SK-N-SH treated with all-trans-retinoic acid at 6 μM for 48 hours (cell line): Measurements from ENCODE around the gene CCDC148.
"Not testable (repeated sequence)": the region's sequence is repeated elsewhere in the genome, so short reads cannot be mapped to it uniquely, and the experiment has no call there.

Experiments
- ATAC-seq: fragments of 200-7000 bp; cut with Tn5 transposase; 3 replicates; pipeline ENCODE4 v1.9.1; 2020; ENCODE audit warnings: mild to moderate bottlenecking, moderate library complexity
- ARNTL ChIP-seq: fragments of 450-650 bp; formaldehyde crosslinking; IDR thresholded peaks from 2 replicates; pipeline ENCODE4 v1.5.0; 2020; ENCODE audit warnings: low read depth, mild to moderate bottlenecking, moderate library complexity, borderline replicate concordance
- BACH2 ChIP-seq: fragments of 250-450 bp; sonication (Bioruptor Pico); IDR thresholded peaks from 2 replicates; pipeline ENCODE4 v1.9.0; 2021; ENCODE audit warnings: mild to moderate bottlenecking, borderline replicate concordance
- CSDC2 ChIP-seq: fragments of 250-450 bp; sonication (Bioruptor Pico); IDR thresholded peaks from 2 replicates; pipeline ENCODE4 v1.5.0; 2020; ENCODE audit warnings: mild to moderate bottlenecking, moderate library complexity
- CSRNP3 ChIP-seq: fragments of 250-450 bp; sonication (Bioruptor Pico); IDR thresholded peaks from 2 replicates; pipeline ENCODE4 v1.5.1; 2021; ENCODE audit warnings: mild to moderate bottlenecking, moderate library complexity
- ESRRG ChIP-seq: fragments of 250-450 bp; sonication (Bioruptor Pico); IDR thresholded peaks from 2 replicates; pipeline ENCODE4 v1.6.1; 2021; ENCODE audit warnings: mild to moderate bottlenecking
- GLIS3 ChIP-seq: fragments of 250-450 bp; sonication (Bioruptor Pico); IDR thresholded peaks from 2 replicates; pipeline ENCODE4 v1.5.0; 2020; ENCODE audit warnings: mild to moderate bottlenecking, moderate library complexity
- ISL1 ChIP-seq: fragments of 250-450 bp; sonication (Bioruptor Pico); IDR thresholded peaks from 2 replicates; pipeline ENCODE4 v2.1.2; 2022; ENCODE audit warnings: mild to moderate bottlenecking, moderate library complexity
- OSR1 ChIP-seq: fragments of 250-450 bp; sonication (Bioruptor Pico); IDR thresholded peaks from 2 replicates; pipeline ENCODE4 v1.8.0; 2022; ENCODE audit warnings: moderate library complexity, mild to moderate bottlenecking, inconsistent platforms
- POU6F1 ChIP-seq: fragments of 250-450 bp; sonication (Bioruptor Pico); IDR thresholded peaks from 2 replicates; pipeline ENCODE4 v1.8.0; 2021; ENCODE audit warnings: low read depth, mild to moderate bottlenecking, moderate library complexity, borderline replicate concordance
- PPARA ChIP-seq: fragments of 250-450 bp; sonication (Bioruptor Pico); IDR thresholded peaks from 2 replicates; pipeline ENCODE4 v1.5.0; 2020; ENCODE audit warnings: mild to moderate bottlenecking, borderline replicate concordance
- RARB ChIP-seq: fragments of 250-450 bp; sonication (Bioruptor Pico); IDR thresholded peaks from 2 replicates; pipeline ENCODE4 v1.8.0; 2021; ENCODE audit warnings: mild to moderate bottlenecking, moderate library complexity
- SNAI2 ChIP-seq: fragments of 250-450 bp; sonication (Bioruptor Pico); IDR thresholded peaks from 2 replicates; pipeline ENCODE4 v1.5.0; 2020; ENCODE audit warnings: mild to moderate bottlenecking, moderate library complexity
- TCF4 ChIP-seq: fragments of 250-450 bp; sonication (Bioruptor Pico); IDR thresholded peaks from 2 replicates; pipeline ENCODE4 v1.8.0; 2021; ENCODE audit warnings: mild to moderate bottlenecking, moderate library complexity, borderline replicate concordance
- TOX ChIP-seq: fragments of 250-450 bp; sonication (Bioruptor Pico); IDR thresholded peaks from 2 replicates; pipeline ENCODE4 v1.8.0; 2021; ENCODE audit warnings: mild to moderate bottlenecking, moderate library complexity, borderline replicate concordance
- TSHZ2 ChIP-seq: fragments of 250-450 bp; sonication (Bioruptor Pico); IDR thresholded peaks from 2 replicates; pipeline ENCODE4 v1.5.0; 2020; ENCODE audit warnings: mild to moderate bottlenecking, moderate library complexity
- ZC3H10 ChIP-seq: fragments of 250-450 bp; sonication (Bioruptor Pico); IDR thresholded peaks from 2 replicates; pipeline ENCODE4 v1.5.1; 2021; ENCODE audit warnings: mild to moderate bottlenecking, moderate library complexity
- ZFP3 ChIP-seq: fragments of 250-450 bp; sonication (Bioruptor Pico); IDR thresholded peaks from 2 replicates; pipeline ENCODE4 v1.5.0; 2020; ENCODE audit warnings: mild to moderate bottlenecking, moderate library complexity
- ZFP30 ChIP-seq: fragments of 450-650 bp; formaldehyde crosslinking; IDR thresholded peaks from 2 replicates; pipeline ENCODE4 v1.5.0; 2022; ENCODE audit warnings: mild to moderate bottlenecking, moderate library complexity
- ZNF565 ChIP-seq: fragments of 450-650 bp; formaldehyde crosslinking; conservative IDR thresholded peaks from 2 replicates; pipeline ENCODE4 v1.5.0; 2020; ENCODE audit warnings: low read depth, mild to moderate bottlenecking, moderate library complexity
- ZNF8 ChIP-seq: fragments of 450-650 bp; formaldehyde crosslinking; IDR thresholded peaks from 2 replicates; pipeline ENCODE4 v1.5.0; 2020; ENCODE audit warnings: mild to moderate bottlenecking, moderate library complexity
- TF ChIP-seq, protein P1 (sequence below): fragments of 250-450 bp; sonication (Bioruptor Pico); IDR thresholded peaks from 2 replicates; pipeline ENCODE4 v1.5.1; 2020; ENCODE audit warnings: low read depth, mild to moderate bottlenecking, moderate library complexity
- TF ChIP-seq, protein P2 (sequence below): fragments of 250-450 bp; sonication (Bioruptor Pico); IDR thresholded peaks from 2 replicates; pipeline ENCODE4 v1.8.0; 2020; ENCODE audit warnings: mild to moderate bottlenecking, moderate library complexity, borderline replicate concordance

CCDC148 gene

DNA sequence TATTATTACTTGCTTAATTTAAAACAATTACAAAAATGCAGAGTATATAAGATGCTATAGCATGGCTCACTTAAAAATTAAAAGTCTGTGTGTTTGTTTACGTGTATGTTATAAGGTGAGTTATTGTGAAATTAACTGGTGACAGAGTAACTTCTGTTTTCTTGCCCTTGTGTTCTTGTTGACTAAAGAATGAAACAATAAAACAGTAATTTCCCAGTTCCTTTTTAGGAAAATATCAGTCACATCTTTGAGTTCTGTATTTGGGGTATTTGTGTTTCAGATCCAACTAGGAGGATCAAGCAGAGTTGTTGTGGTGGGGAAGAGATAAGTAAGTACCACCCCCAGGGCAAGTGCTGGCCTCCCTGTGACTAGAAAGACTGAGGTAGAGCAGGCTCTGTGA, 143.6 kb downstream of the CCDC148 start:
- ATAC-seq = no peak
- TF ChIP-seq SNAI2 (no peak), ARNTL (no peak), OSR1 (CRISPR knock-in tag) (no peak), RARB (CRISPR knock-in tag) (no peak), ISL1 (CRISPR knock-in tag) (no peak), BACH2 (no peak), TSHZ2 (CRISPR knock-in tag) (no peak)
- TF ChIP-seq, protein P1, sequence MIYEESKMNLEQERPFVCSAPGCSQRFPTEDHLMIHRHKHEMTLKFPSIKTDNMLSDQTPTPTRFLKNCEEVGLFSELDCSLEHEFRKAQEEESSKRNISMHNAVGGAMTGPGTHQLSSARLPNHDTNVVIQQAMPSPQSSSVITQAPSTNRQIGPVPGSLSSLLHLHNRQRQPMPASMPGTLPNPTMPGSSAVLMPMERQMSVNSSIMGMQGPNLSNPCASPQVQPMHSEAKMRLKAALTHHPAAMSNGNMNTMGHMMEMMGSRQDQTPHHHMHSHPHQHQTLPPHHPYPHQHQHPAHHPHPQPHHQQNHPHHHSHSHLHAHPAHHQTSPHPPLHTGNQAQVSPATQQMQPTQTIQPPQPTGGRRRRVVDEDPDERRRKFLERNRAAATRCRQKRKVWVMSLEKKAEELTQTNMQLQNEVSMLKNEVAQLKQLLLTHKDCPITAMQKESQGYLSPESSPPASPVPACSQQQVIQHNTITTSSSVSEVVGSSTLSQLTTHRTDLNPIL (CRISPR knock-in tag) = no peak

DNA sequence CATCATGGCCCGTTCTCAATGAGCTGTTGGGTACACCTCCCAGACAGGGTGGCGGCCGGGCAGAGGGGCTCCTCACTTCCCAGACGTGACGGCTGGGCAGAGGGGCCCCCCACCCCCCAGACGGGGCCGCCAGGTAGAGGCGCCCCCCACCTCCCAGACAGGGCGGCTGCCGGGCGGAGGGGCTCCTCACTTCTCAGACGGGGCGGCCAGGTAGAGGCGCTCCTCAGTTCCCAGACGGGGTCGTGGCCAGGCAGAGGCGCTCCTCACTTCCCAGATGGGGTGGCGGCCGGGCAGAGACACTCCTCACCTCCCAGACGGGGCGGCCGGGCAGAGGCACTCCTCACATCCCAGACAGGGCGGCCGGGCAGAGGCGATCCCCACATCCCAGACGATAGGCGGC, 146.1 kb downstream of the CCDC148 start:
- not testable (repeated sequence) for ATAC-seq

DNA sequence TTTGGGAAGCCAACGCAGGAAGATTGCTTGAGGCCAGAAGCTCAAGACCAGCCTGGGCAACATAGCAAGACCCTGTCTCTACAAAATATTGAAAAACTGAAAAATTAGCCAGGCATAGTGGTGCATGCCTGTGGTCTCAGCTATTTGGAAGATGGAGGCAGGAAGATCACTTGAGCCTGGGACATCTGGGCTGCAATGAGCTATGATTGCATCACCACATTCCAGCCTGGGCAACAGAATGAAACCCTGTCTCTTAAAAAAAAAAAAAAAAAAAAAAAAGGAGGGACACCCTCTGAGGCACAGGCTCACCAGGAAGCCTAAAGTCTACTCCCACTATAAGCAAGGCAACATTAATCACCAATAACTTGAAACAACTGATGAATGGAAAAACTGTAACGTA, 151.1 kb downstream of the CCDC148 start:
- TF ChIP-seq SNAI2 (no peak), ZC3H10 (no peak), ZNF8 (CRISPR knock-in tag) (no peak), ISL1 (CRISPR knock-in tag) (no peak)
- ATAC-seq = no peak

DNA sequence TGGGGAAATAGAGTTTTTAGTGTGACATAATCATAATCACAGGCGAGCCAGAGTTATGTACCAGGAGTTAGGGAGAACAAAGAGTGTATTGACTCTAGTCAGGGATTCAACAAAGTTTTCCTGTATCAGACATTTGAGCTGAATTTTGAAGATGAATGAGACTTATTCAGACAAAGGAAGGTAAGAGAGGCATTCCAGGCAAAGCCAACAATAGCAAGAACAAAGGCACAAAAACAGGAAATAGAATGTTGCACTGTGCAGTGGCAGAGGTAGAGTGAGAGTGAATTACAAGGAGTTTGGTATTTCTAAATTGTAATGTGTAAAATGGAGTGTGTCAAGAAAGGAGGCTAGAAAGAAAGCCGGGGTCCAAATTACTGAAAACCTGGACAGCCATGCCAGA, 156.2 kb downstream of the CCDC148 start:
- no peak for ATAC-seq
- TF ChIP-seq ZNF565 (CRISPR knock-in tag) (no peak), POU6F1 (CRISPR knock-in tag) (no peak), ZFP30 (CRISPR knock-in tag) (no peak), CSRNP3 (CRISPR knock-in tag) (no peak), CSDC2 (CRISPR knock-in tag) (no peak), TSHZ2 (CRISPR knock-in tag) (no peak), TOX (CRISPR knock-in tag) (no peak), GLIS3 (no peak), OSR1 (CRISPR knock-in tag) (no peak), ESRRG (CRISPR knock-in tag) (no peak), ZC3H10 (no peak), ZFP3 (CRISPR knock-in tag) (no peak), ISL1 (CRISPR knock-in tag) (no peak), RARB (CRISPR knock-in tag) (no peak), PPARA (CRISPR knock-in tag) (no peak), TCF4 (CRISPR knock-in tag) (no peak), ZNF8 (CRISPR knock-in tag) (no peak), ARNTL (no peak)
- TF ChIP-seq, protein P2, sequence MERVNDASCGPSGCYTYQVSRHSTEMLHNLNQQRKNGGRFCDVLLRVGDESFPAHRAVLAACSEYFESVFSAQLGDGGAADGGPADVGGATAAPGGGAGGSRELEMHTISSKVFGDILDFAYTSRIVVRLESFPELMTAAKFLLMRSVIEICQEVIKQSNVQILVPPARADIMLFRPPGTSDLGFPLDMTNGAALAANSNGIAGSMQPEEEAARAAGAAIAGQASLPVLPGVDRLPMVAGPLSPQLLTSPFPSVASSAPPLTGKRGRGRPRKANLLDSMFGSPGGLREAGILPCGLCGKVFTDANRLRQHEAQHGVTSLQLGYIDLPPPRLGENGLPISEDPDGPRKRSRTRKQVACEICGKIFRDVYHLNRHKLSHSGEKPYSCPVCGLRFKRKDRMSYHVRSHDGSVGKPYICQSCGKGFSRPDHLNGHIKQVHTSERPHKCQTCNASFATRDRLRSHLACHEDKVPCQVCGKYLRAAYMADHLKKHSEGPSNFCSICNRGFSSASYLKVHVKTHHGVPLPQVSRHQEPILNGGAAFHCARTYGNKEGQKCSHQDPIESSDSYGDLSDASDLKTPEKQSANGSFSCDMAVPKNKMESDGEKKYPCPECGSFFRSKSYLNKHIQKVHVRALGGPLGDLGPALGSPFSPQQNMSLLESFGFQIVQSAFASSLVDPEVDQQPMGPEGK (CRISPR knock-in tag) = no peak
